ENCODE measurements around the gene RNF212B.

DNA sequence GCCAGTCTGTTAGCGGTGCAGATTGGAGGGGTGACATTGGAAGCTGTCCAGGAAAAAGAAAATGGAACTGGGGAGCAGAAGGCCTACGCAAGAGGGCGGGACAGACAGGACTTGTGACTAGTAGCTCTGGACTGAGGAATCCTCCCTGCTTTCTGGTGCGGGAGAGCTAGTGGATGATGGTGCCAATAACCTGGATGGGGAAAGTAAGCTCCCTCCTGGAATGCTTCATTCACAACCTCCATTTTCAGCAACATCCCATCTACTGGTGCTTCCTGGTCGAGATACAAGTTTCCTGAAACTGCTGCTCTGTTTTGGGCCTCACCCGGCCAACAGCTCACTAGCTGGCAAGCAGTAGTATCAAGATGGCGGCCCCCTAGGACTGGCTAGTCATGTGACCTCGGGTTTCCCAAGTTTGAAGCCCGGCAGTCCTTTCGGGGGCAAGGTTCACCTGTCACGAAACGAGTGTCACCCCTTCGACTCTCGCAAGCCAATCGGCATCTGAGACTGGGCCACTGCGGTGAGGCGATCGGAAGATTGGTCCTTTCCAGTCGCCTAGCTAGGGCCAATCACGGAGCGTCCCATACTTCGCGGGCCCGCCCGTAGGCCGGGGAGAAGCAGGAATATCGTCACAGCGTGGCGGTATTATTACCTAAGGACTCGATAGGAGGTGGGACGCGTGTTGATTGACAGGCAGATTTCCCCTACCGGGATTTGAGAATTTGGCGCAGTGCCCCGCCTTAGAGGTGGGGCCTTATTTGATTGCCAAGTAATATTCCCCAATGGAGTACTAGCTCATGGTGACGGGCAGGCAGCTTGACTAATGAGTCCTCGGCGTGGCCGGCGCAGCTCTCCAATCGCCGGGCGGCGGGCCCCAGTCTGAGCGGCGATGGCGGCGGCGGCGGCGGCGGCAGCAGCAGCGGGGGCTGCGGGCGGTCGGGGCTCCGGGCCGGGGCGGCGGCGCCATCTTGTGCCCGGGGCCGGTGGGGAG is 83.1 kb downstream of the RNF212B start, which contains the start of gene PABPN1:
- TF ChIP-seq, protein P1, sequence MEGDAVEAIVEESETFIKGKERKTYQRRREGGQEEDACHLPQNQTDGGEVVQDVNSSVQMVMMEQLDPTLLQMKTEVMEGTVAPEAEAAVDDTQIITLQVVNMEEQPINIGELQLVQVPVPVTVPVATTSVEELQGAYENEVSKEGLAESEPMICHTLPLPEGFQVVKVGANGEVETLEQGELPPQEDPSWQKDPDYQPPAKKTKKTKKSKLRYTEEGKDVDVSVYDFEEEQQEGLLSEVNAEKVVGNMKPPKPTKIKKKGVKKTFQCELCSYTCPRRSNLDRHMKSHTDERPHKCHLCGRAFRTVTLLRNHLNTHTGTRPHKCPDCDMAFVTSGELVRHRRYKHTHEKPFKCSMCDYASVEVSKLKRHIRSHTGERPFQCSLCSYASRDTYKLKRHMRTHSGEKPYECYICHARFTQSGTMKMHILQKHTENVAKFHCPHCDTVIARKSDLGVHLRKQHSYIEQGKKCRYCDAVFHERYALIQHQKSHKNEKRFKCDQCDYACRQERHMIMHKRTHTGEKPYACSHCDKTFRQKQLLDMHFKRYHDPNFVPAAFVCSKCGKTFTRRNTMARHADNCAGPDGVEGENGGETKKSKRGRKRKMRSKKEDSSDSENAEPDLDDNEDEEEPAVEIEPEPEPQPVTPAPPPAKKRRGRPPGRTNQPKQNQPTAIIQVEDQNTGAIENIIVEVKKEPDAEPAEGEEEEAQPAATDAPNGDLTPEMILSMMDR (CRISPR knock-in tag; IDR thresholded peaks at IDR 0.05): peak; percentile 10
- TF ChIP-seq KLF13 (CRISPR knock-in tag; IDR thresholded peaks at IDR 0.05): peak; percentile 97; the same call in 1 of the 2 replicates
- peak; percentile 95 for TF ChIP-seq SNAPC2 (CRISPR knock-in tag; IDR thresholded peaks at IDR 0.05)
- TF ChIP-seq GABPB1 (CRISPR knock-in tag; IDR thresholded peaks at IDR 0.05): peak; percentile 92
- peak in 1 of 2 experiments; percentile 91; a peak in 2 of 4 replicates for TF ChIP-seq POLR2A (IDR thresholded peaks at IDR 0.05; ENCODE audit: insufficient read depth in 1 of 2, low read depth in 2 of 2, low read length in 2 of 2)
- TF ChIP-seq, protein P2, sequence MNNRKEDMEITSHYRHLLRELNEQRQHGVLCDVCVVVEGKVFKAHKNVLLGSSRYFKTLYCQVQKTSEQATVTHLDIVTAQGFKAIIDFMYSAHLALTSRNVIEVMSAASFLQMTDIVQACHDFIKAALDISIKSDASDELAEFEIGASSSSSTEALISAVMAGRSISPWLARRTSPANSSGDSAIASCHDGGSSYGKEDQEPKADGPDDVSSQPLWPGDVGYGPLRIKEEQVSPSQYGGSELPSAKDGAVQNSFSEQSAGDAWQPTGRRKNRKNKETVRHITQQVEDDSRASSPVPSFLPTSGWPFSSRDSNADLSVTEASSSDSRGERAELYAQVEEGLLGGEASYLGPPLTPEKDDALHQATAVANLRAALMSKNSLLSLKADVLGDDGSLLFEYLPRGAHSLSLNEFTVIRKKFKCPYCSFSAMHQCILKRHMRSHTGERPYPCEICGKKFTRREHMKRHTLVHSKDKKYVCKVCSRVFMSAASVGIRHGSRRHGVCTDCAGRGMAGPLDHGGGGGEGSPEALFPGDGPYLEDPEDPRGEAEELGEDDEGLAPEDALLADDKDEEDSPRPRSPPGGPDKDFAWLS (CRISPR knock-in tag; IDR thresholded peaks at IDR 0.05; ENCODE audit: borderline replicate concordance): no peak; the same call in 1 of the 2 replicates
- TF ChIP-seq, protein P3, sequence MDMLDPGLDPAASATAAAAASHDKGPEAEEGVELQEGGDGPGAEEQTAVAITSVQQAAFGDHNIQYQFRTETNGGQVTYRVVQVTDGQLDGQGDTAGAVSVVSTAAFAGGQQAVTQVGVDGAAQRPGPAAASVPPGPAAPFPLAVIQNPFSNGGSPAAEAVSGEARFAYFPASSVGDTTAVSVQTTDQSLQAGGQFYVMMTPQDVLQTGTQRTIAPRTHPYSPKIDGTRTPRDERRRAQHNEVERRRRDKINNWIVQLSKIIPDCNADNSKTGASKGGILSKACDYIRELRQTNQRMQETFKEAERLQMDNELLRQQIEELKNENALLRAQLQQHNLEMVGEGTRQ (IDR thresholded peaks at IDR 0.05; ENCODE audit: low read depth, low read length): peak; percentile 92
- TF ChIP-seq, protein P3 (CRISPR knock-in tag; IDR thresholded peaks at IDR 0.05; ENCODE audit: borderline replicate concordance): peak; percentile 99
- TF ChIP-seq POLR2AphosphoS5 (IDR thresholded peaks at IDR 0.05; ENCODE audit: low read depth, low read length): peak; percentile 90
- TF ChIP-seq ZBTB7A (CRISPR knock-in tag; IDR thresholded peaks at IDR 0.05): peak; percentile 92
- TF ChIP-seq, protein P4, sequence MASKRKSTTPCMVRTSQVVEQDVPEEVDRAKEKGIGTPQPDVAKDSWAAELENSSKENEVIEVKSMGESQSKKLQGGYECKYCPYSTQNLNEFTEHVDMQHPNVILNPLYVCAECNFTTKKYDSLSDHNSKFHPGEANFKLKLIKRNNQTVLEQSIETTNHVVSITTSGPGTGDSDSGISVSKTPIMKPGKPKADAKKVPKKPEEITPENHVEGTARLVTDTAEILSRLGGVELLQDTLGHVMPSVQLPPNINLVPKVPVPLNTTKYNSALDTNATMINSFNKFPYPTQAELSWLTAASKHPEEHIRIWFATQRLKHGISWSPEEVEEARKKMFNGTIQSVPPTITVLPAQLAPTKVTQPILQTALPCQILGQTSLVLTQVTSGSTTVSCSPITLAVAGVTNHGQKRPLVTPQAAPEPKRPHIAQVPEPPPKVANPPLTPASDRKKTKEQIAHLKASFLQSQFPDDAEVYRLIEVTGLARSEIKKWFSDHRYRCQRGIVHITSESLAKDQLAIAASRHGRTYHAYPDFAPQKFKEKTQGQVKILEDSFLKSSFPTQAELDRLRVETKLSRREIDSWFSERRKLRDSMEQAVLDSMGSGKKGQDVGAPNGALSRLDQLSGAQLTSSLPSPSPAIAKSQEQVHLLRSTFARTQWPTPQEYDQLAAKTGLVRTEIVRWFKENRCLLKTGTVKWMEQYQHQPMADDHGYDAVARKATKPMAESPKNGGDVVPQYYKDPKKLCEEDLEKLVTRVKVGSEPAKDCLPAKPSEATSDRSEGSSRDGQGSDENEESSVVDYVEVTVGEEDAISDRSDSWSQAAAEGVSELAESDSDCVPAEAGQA (IDR thresholded peaks at IDR 0.05; ENCODE audit: low read depth): peak; percentile 96
- TF ChIP-seq, protein P4 (CRISPR knock-in tag; IDR thresholded peaks at IDR 0.05; ENCODE audit: borderline replicate concordance): peak; percentile 32; the same call in 1 of the 2 replicates
- TF ChIP-seq ZNF615 (CRISPR knock-in tag; IDR thresholded peaks at IDR 0.05; ENCODE audit: borderline replicate concordance): no peak; the same call in 1 of the 2 replicates
- TF ChIP-seq, protein P5, sequence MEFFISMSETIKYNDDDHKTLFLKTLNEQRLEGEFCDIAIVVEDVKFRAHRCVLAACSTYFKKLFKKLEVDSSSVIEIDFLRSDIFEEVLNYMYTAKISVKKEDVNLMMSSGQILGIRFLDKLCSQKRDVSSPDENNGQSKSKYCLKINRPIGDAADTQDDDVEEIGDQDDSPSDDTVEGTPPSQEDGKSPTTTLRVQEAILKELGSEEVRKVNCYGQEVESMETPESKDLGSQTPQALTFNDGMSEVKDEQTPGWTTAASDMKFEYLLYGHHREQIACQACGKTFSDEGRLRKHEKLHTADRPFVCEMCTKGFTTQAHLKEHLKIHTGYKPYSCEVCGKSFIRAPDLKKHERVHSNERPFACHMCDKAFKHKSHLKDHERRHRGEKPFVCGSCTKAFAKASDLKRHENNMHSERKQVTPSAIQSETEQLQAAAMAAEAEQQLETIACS (CRISPR knock-in tag; IDR thresholded peaks at IDR 0.05): peak; percentile 70
- TF ChIP-seq, protein P6, sequence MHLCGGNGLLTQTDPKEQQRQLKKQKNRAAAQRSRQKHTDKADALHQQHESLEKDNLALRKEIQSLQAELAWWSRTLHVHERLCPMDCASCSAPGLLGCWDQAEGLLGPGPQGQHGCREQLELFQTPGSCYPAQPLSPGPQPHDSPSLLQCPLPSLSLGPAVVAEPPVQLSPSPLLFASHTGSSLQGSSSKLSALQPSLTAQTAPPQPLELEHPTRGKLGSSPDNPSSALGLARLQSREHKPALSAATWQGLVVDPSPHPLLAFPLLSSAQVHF (CRISPR knock-in tag; IDR thresholded peaks at IDR 0.05): peak; percentile 91; the same call in 1 of the 2 replicates

Measured in HepG2 (cell line).